Breast epithelium (tissue), 3 donors: ENCODE measurements around the gene ERAS.

Experiments used
- CTCF ChIP-seq, 3 donors: fragments of 450-650 bp; IDR thresholded peaks; one replicate each; pipeline ENCODE4 v1.5.1; 2016 to 2017; ENCODE audit warnings: antibody characterized with exemption in 3 of 3, mild to moderate bottlenecking in 3 of 3, moderate library complexity in 3 of 3
- POLR2AphosphoS5 ChIP-seq, 3 donors: sonication (generic); formaldehyde crosslinking; IDR thresholded peaks; one replicate each; pipeline ENCODE4 v1.6.1; 2017; ENCODE audit warnings: antibody characterized with exemption in 3 of 3

DNA sequence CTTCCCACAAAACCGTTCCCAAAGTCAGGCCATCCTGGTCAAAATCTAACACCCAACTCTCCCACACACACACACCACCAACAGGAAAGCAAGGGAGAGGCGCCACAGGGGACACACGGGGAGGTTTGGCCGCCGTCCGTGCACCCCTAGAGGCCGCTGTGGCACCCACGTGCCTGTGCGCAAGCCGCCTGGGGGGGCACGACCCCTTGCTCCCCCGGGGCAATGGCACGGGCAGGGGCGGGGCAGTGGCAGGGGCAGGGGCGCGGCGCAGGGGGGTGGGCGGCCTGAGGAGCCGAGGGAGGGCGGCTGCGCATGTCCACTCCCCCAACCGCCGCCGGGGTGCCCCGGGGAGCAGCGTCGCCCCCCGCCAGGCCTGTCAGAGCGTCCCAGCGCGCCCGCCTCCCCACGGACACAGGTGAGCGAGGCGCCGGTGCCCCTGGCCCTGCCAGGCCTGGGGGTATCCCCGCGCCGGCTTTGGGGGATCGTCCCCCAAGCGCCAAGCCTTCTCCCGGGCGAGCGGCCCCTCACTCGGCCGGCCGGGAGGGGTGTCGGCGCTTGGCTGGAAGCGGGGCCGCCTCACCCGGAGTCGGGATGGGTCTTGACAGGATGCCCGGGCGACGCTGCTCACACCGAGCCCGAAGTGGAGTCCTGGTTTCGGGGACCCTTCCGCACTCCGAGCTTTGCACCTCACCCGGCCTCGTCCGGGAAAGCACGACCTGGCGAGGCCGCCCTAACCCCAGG is at the start of gene ERAS:
- TF ChIP-seq CTCF (IDR thresholded peaks at IDR 0.05) (no peak), POLR2AphosphoS5 (IDR thresholded peaks at IDR 0.05) (no peak)
